HL-60/S4 (cell line): ENCODE measurements around the gene CDIPT.

Source experiments
- in situ Hi-C: fragments of 300-500 bp; cut with MboI; formaldehyde crosslinking; loops from 2 replicates; pipeline ENCODE4 v1.14.3; 2022; ENCODE audit warnings: low sequenced_read_pairs

CDIPT gene

DNA sequence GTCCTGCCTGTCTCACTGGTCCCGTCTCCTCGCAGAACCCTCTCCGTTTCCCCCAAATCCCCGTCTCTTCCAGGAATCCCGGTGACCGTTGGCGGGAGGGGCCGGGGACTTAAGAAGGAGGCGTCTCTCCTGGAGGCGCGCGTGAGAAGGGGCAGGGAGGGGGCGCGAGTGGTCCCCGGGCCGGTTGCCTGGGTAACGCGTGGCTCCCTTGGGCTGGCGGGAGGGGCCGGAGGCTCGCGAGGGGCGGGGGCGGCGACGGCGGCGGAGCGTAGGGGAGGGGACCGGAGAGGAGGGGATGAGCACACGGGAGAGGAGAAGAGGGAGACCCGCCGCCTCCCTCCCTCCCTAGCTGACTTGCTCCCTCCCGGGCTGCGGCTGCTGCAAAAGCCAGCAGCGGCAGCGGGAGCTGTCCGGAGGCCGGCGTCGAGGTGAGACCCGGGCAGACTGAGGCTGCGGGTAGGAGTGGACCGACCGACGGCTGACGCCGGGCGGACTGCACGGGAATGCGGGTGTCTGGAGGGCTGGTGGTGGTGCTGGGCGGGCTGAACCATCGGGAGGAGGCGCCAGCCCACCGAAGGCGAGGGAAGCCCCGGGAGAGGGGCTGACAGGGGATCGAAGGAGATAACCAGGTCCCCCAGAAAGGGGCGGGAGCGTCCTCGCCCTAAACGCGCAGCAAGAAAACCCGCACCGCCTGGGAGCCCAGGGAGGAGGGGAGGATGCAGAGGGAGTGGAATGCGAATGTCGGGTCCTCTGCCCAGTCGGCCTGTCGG lies 50.9 kb downstream of the CDIPT start, which contains the start of gene PRRT2:
Gene PRRT2 (plus strand): TSS at position 298 of the 770 bp plus-strand sequence. CDS start 862 bp downstream, outside the sequence.
- in situ Hi-C loops: no loop called here

- in situ Hi-C loops: no loop called here
Observed at GRCh38 chr16:29811170-29811895, 51.7 kb downstream of the CDIPT start.

GRCh38 chr16:29810699-29811169 lies 52.3 kb downstream of the CDIPT start:
- in situ Hi-C loops: no loop called here

DNA sequence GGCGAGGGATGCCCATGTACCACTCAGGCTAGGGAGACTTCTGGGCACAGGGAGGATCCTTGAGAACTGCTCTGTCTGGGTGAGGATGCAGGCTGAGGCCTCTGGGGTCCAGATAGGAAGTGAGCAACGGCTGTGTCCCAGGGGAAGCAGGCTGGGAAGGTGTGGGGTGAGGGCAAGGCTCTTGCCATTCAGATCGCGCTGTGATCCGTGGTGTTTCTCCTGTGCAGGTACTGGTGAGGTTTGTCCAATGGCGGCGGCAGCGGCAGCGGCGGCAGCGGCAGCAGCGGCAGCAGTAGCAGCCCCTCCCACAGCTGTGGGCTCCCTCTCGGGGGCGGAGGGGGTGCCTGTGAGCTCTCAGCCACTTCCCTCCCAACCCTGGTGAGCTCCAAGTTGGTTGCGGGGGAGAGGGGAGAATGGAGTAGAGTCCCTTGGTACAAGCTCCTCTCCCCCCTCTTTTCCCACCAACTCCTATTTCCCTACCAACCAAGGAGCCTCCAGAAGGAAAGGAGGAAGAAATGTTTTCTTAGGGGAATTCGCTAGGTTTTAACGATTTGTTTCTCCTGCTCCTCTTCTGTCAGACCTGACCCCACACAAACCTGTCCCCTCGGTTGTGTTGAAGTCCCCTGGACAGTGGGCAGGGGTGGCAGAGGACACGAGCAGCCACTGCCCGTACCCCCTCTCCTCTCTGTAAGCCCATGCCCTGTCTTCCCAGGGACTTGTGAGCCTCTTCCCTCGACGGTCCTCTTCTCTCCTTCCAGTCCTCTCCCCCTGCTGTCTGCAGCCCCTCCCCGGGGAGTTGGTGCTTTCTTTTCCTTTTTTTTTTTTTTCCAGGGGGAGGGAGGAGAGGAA lies 53.0 kb downstream of the CDIPT start:
- in situ Hi-C loops: no loop called here

DNA sequence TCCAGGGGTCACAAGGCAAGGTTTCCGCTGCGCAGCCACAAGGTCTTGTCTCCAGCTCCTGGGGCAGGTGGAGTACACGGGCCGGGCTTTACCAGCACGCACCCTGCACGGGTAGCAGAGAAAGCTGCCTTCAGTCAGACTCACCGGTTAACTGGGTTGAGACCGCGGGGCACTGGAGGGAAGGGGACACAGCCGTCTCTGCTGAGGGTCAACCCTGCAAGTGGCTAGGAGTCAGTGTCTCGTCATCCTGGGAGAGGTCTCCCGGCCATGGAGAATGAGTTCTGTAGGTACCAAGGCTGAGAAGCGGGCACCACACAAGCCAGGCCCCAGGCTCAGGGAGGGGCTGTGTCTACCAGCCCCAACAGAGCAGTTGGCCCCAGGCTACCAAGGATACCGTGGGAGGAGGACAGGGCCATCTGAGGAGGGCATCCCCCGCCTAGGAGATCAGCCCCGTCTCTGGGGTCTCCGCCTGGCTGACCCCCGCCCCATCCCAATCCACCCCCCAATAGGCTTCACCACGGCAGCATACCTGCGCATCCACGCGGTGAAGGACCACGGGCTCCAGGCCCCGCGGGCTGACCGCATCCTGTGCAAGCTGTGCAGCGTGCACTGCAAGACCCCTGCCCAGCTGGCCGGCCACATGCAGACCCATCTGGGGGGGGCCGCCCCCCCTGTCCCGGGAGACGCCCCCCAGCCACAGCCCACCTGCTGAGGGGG lies 53.8 kb downstream of the CDIPT start:
- in situ Hi-C loops: no loop called here
